ENCODE results near the gene ZNF385A.

The ZNF385A gene

GRCh38 chr12:54390668-54391551, 6.4 kb upstream of the ZNF385A start:
- peak; percentile 73 for DNase-seq

- no peak for DNase-seq
These were observed 5.7 kb upstream of the ZNF385A start for GRCh38 chr12:54390176-54390667.

- DNase-seq = no peak
These were observed 5.2 kb upstream of the ZNF385A start for GRCh38 chr12:54389607-54390175.

DNA sequence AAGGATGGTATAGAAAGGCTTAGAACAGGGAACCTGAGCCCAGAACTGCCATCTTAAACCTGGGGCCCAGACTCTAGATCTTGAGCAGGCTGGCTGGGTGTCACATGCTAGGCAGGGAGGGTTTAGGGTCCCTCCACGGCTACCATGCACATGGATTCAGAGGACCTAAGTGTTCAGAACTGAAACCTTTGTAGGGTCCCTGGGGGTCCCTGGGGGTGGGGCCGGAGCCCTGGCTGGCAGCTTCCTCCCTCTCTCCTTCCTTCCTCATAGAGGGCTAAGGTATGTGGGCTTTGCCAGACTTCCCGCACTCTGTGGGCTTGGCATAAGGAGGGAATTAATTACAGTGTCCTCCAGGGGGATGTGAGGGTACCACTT, 4.6 kb upstream of the ZNF385A start:
- DNase-seq = no peak

- no peak for DNase-seq
These were observed 4.0 kb upstream of the ZNF385A start for GRCh38 chr12:54388237-54389133.

DNA sequence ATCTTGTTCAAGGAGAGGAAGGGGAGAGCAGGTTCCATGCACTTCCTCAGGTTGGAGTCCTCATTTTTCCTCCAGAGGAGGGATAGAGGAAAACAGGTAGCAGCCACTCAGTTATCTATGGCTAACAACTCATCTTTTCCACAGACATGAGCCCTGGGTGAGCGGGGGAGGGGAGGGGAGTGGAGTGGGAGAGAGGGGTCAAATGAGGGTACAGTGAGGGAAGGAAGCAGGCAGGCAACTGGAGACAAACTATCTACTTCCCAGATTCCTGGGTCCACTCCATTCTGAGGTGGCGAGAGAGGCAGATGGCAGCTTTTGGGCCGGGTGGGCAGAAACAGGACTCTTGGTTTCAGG, 2.6 kb upstream of the ZNF385A start:
- DNase-seq = no peak

- no peak for DNase-seq
These were observed 2.0 kb upstream of the ZNF385A start for GRCh38 chr12:54386403-54387113.

DNA sequence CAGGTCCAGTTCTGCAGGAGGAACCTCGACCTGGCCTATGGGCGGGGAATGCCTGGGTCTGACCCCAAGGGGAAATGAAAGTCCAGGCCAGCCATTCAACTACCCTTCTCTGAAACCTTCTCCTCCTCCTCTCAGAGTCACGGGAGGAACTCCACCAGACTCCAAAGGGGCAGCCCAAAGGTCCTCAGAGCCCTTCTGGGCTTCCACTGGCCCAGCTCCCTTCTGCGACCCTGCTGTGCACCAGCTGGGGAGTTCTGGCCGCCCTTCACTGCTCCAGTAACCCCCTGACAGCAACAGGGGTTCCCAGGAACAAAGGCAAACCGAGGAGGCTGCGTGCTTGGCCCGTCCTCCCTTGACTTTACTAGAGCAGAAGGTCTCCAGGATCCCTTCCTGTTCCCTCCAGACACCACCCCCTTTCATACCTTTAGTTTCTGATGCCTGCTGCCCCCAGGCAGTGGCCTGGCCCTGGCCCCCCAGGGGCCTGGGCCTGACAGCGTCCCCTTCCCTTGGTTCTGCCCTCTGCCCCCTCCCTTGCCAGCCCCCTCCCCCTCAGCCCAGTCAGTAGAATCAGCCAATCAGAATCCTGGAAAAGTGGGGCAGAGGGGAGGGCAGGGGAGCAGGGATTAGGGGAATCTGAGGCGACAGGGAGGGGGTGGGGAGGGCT, 850 bp upstream of the ZNF385A start:
- DNase-seq = no peak

DNA sequence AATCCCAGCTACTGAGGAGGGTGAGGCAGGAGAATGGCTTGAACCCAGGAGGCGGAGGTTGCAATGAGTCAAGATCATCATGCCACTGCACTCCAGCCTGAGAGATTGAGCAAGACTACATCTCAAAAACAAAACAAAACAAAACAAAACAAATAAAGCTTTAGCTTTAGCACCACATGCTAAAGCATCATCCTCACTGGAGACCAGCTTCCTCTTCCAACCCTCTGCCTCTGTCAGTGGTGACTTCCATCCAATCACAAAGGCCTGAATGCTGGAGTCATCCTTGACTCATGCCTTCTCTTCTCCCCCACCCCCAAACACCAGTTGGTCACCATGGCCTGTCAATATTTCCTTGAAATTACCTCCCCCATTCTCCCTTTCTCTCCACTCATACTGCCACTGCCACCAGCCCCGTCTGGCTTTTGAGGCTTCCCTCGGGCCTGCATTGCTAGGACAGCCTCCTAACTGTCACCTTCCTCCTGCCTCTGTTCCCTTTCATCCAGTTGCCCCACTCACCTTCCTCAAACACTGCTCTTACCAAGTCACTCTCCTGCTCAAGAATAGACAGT, 1.4 kb downstream of the ZNF385A start:
- no peak for DNase-seq

GRCh38 chr12:54381136-54381535, 3.4 kb downstream of the ZNF385A start:
- DNase-seq = no peak

- DNase-seq = peak; percentile 93
These were observed 4.9 kb downstream of the ZNF385A start for GRCh38 chr12:54379398-54380201.

- no peak for DNase-seq
These were observed 5.6 kb downstream of the ZNF385A start for GRCh38 chr12:54378796-54379397.

DNA sequence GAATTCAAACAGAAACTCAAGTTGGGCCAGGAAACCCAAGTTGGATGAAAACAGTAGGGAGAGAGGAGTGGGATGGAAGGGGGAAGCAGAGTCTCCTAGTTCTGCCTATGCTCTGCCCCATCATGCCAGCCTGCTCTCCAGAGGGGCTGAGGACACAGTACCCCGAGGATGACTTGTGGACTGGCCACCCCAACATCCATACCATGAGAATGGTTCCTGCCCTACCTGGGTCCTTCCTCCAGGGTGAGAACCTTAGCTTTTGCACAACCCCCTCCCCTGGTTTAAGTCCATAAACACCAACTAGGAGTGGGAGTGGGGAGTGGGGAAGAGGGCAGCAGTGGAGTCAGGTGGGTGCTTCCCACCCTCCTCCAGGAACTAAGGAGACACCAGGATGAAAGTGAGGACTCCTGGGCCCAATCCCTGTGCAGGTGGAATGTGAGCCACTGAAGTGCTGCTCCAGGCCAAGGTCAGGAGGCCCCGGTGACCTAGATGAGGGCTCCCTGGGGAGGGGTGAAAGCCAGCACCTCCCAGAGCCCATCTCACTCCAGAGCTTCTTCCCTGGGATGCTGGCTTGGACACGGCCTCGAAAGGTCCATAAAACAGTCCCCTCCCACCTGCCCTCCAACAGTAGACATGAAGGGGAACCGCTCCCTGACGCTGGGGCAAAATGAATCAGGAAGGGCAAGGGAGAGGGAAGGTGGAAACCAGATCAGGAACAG, 6.6 kb downstream of the ZNF385A start:
- DNase-seq = no peak

DNA sequence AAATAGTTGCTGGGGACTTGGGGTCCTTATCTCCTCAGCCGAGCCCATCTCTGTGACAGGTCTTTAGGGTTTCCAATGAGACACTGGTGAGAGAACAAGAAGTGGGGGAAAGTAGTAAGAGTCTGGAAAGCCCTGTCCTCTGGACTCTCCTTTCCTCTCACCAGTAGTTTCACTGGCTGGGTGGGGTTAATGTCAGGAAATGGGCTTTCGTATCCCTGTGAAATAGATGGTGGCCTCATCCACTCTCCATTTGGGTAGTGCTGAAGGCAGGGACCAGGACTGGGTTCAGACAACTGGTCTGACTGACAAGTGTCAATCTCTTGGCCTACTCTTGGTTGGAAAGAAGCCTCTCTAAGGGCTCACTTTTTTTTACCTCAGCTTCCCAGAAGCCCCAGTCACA, 7.5 kb downstream of the ZNF385A start:
- DNase-seq = no peak

DNA sequence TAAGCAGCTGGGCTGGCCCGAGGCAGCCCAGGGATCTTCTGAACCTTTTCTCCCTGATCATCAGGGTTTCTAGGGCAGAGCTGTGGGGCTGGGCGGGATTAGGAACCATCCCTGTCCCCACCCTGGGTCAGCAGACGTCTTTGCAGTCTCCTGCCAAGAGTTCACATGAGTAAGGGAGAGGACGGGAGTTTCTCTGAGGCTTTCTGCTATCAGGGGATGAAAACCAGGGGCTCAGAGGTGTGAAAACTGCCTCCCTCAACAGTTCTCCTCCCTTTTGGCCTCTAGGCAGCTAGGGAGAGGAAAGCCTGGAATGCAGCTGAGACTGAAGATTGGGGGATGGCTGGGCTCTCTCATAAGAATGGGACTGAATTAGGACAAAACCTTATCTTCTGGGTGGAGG, 7.9 kb downstream of the ZNF385A start:
- DNase-seq = no peak

GRCh38 chr12:54375259-54375579, 9.3 kb downstream of the ZNF385A start:
- no peak for DNase-seq

- no peak for DNase-seq
These were observed 9.8 kb downstream of the ZNF385A start for GRCh38 chr12:54374562-54375258.

- no peak for DNase-seq
These were observed 10.6 kb downstream of the ZNF385A start for GRCh38 chr12:54373649-54374561.

Measured in stimulated activated CD4-positive, alpha-beta T cell treated with anti-CD3 and anti-CD28 coated beads, Interleukin-4, amount 100 ng/mL, for 1 hour (primary cell).